Measurements from ENCODE around the gene SSTR5.
"Not testable (repeated sequence)": the region's sequence is repeated elsewhere in the genome, so short reads cannot be mapped to it uniquely, and the experiment has no call there.

SSTR5 gene

GRCh38 chr16:1090620-1091587, 18.4 kb downstream of the SSTR5 start:
- DNase-seq (ENCODE audit: low read depth, low spot score) = no peak

- no peak for DNase-seq (ENCODE audit: low read depth, low spot score)
These were observed 19.5 kb downstream of the SSTR5 start for GRCh38 chr16:1091992-1092552.

DNA sequence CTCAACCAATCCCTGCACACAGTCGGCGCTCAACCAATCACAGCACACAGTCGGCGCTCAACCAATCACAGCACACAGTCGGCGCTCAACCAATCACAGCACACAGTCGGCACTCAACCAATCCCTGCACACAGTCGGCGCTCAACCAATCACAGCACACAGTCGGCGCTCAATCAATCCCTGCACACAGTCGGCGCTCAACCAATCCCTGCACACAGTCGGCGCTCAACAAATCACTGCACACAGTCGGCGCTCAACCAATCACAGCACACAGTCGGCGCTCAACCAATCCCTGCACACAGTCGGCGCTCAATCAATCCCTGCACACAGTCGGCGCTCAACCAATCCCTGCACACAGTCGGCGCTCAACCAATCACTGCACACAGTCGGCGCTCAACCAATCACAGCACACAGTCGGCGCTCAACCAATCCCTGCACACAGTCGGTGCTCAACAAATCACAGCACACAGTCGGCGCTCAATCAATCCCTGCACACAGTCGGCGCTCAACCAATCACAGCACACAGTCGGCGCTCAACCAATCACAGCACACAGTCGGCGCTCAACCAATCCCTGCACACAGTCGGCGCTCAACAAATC, 20.2 kb downstream of the SSTR5 start:
- DNase-seq (ENCODE audit: low read depth, low spot score) = not testable (repeated sequence)

DNA sequence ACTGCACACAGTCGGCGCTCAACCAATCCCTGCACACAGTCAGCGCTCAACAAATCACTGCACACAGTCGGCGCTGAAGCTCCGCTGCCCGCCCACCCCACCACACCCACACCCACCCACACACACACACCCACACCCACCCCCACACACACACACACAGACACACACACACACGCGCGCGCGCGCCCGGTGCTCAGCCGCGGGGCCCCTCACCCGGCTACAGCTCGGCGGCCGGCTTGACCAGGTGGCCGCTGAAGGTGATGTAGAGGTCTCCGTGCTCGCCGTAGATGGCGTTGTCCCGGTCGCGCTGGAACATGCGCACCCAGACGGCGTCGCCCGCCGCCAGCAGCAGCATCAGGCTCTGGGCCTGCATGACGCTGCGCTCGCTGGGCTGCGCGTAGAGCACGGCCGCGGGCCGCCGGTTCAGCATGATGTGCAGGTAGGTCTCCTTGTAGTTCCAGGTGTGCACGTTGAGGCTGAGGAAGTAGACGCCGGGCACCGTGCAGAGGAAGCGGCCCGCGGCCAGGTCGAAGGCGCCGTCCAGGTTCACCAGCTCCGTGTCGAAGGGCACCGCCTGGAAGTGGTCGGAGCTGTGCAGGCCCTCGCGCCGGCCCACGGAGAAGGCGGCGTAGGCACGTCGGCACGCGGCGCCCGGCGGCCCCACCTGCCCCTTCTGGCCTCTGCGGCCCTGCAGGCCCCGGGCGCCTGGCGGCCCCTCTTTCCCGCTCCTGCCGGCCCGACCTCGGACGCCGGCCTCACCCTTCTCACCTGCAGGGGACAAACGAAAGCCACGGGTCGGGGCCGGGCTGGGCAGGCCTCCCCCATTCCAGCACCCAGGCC, 21.0 kb downstream of the SSTR5 start:
- DNase-seq (ENCODE audit: low read depth, low spot score) = no peak

GRCh38 chr16:1094124-1094479, 21.6 kb downstream of the SSTR5 start:
- DNase-seq (ENCODE audit: low read depth, low spot score) = no peak

DNA sequence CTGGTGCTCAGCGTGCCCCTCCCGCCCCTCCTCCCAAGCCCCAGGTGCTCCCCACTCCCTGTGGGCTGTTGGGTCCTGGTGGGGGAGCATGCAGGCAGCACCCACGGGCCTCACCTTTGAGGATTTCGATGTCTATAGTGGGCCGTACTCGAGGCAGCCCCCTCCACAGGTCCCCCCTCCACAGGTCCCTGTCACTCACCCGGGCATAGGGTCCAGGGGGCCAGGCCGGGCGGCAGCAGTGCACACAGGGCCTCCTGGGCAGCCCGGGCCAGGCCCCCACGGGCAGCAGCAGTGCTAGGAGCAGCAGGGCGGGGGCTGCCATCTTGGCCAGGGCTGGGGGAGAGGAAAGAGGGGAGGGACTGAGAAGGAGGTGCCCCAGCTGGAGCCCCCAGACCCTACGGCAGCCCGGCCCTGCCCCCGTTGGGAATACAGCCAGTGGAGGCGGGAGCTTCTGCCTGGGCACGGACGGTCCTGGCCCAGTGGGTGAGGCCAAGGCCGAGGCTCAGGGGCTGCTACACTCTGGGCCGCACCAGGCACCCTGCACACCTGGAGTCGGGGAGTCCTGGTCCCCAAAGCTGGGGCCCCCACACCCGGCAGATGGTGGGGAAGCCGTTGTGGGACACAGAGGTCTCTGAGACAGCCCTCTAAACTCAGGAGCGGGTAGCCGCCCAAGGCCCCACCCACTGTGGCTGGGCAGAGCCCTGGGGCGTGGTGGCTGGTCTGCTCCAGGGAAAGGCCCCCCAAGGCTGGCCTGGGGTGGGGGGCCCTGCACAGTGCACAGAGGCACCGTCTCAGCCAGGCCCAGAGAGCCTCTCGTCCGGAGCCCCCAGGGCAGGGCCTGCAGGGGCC, 22.3 kb downstream of the SSTR5 start:
- DNase-seq (ENCODE audit: low read depth, low spot score) = no peak

GRCh38 chr16:1095450-1096168, 23.1 kb downstream of the SSTR5 start:
- no peak for DNase-seq (ENCODE audit: low read depth, low spot score)

- no peak for DNase-seq (ENCODE audit: low read depth, low spot score)
These were observed 23.9 kb downstream of the SSTR5 start, which contains the start of gene C1QTNF8 for GRCh38 chr16:1096169-1097082. Gene C1QTNF8, minus strand, starts transcription at chr16:1096244. Its CDS starts 1,322 bp downstream, at chr16:1094922.

DNA sequence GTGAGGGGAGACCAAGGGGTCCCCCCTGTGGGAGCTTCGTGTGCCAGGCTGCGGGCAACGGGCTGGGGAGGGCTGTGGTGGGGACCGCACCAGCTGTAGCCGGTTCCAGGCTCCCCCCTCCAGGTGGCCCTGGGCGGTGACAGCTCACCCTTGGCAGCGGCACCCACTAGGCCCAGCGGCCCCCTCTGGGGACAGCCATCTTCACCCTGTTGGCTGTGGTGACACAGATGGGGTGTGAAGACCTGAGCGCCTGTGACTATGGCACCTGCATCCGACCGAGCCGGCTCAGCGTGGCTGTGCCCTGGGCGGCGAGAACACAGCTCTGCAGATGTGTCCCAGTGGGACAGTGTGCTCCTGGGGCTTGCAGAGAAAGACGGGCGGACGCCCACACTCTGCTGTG, 24.6 kb downstream of the SSTR5 start:
- no peak for DNase-seq (ENCODE audit: low read depth, low spot score)

GRCh38 chr16:1097800-1098199, 25.3 kb downstream of the SSTR5 start:
- DNase-seq (ENCODE audit: low read depth, low spot score) = no peak

DNA sequence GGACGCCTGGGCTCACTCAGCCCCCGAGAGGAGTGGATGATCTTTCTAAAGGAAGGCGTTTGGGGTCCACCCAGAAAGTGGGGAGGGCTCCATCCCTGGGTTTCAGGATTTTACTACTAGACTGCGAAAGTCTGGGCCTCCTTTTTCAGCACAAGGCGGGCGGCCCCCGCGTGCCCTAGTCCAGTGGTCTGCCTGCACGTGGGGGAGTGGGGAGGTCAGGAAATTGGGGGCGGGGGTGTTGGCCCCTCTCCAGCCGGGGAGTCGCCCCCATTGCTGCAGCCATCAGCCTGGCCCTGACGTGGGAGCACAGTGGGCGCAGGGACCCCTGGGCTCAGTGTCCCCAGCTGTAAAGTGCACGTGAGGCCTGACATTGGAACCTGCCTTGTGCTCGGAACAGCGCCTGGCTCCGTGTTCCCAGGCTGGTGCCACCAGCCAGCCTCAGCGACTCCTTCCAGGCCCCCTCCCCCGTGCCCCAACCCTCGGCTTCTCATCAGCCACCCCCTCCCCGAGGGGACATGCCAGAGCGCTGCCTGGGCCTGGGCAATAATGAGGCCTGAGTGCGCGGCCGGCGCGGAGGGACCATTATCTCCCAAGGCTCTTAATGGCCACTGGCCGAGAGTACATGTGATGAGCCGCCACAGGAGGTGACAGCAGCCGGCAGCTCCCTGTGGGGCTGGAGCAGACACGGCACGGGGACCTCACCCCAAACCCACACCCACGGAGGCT, 25.9 kb downstream of the SSTR5 start:
- no peak for DNase-seq (ENCODE audit: low read depth, low spot score)

DNA sequence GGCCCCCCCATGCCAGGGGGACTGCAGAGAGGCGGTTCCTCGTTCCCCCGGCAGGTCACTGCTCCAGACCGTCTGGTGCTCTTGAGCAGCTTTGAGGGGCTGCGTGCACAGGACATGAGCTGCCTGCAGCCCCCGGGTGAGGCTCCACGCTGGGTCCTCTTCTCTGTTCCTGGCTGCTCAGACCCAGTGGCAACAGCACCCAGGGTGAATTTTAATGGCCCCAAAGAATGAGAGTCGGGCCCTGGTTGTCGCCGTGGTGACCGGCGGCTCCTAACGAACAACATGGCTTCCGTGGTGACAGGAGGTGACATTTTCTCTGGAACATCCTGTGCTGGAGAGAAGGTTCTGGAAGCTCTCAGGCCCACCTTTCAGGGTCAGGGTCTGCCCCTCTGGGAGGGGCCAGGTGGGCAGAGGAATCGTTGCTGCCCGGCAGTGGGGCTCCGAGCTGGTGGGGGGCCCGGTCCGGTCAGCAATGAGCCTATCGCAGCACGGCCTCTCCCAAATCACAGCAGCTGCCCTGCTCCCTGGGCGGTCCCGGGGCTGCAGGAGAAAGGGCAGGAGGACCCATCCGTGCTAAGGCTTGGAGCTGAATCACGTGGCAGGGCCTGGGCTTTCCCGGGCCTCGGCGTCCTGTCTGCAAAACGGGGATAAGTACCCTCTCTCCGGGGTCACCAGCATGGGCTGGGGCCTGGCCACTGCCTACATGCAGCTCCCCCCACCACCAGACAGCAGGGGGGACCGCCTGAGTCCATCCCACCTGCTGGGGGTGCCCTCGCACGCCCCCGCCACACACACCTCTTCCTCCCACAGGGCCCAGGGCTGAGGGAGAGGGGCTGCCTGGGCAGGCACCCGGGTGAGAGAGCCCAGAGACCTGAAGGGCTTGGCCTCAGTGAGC, 26.9 kb downstream of the SSTR5 start:
- no peak for DNase-seq (ENCODE audit: low read depth, low spot score)

DNA sequence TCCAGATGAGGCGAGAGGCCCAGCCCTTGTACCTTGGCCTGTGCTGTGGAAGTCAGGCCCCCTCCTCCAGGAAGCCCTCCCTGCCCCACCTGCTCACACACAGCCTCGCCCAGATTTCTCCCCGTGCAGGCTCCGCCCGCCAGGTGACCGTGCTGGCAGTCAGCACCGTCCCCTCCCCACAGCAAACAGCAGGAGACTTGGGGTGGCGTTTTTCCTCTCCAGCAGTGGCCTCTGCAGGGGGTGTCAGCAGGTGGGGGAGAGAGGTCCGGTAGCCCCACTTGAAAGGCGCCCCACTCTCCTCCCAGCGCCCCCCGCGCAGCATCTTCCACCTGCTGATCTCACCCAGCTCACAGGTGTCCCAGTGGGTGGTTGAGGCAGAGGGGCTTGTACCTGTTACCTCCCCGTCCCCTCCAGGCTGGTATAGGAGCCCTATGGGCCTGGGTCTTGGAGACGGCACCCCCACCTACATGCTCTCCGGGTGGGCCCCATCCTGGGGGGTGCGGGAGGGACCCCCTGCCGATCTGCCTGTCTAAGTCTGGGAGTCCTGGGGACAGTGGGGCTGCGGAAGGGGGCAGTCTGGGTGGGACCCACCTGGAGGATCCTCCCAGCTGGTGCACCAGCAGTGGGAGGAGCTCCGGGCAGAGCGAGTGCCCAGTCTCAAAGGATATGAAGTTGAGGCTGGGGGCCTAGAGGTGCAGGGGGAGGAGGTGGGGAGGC, 27.7 kb downstream of the SSTR5 start:
- no peak for DNase-seq (ENCODE audit: low read depth, low spot score)

- DNase-seq (ENCODE audit: low read depth, low spot score) = no peak
These were observed 28.6 kb downstream of the SSTR5 start for GRCh38 chr16:1101133-1101532.

- no peak for DNase-seq (ENCODE audit: low read depth, low spot score)
These were observed 29.2 kb downstream of the SSTR5 start for GRCh38 chr16:1101573-1102332.

- no peak for DNase-seq (ENCODE audit: low read depth, low spot score)
These were observed 29.8 kb downstream of the SSTR5 start for GRCh38 chr16:1102333-1102700.

Data from brain pericyte (primary cell).